Measurements from ENCODE around the gene KLF9.

KLF9 gene

DNA sequence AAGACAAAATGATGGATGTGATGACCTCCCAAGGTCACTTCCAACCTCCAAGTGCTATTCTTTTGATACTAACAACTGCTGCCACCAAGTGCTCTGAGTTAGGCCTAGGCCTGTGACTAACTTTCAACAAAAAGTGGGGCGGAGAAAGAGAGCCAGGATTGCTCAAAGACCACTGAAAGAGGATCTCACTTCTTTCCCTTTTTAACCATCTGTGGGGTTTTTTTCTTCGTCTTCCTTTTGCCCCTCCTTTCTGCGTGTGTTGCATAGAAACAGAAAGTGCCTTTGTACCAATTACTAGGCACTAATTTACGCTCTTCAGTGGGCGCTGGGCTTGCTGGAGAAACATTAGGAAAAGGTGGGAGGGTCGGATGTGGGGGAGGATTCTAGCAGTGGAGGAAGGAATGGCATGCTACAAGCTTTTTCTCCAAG lies 8.0 kb downstream of the KLF9 start:
- no peak overlapping the region for H2AFZ ChIP-seq (ENCODE audit: low read depth, low read length, severe bottlenecking)
- H3K9me3 ChIP-seq (ENCODE audit: insufficient read depth, low read length), result no peaks in the 10 kb centered on the region
- no peak overlapping the region for H3K4me3 ChIP-seq (ENCODE audit: insufficient read depth, low read length, poor library complexity, severe bottlenecking)
- H3K9me2 ChIP-seq (replicated peaks; ENCODE audit: insufficient read depth, low read length), result no peaks in the 10 kb centered on the region
- no peaks in the 10 kb centered on the region for H3F3A ChIP-seq (ENCODE audit: insufficient read depth)
- no peak overlapping the region for H3K4me2 ChIP-seq (ENCODE audit: low read depth, low read length, poor library complexity, severe bottlenecking)
- H3K27ac ChIP-seq (ENCODE audit: low read depth, low read length), result no peak overlapping the region
- no peaks in the 10 kb centered on the region for H3K79me2 ChIP-seq (ENCODE audit: insufficient read depth, low read length)
- H3K9ac ChIP-seq (ENCODE audit: low read length), result no peak overlapping the region
- H3K36me3 ChIP-seq (ENCODE audit: low read length), result no peaks in the 10 kb centered on the region
- TF ChIP-seq, protein P1, sequence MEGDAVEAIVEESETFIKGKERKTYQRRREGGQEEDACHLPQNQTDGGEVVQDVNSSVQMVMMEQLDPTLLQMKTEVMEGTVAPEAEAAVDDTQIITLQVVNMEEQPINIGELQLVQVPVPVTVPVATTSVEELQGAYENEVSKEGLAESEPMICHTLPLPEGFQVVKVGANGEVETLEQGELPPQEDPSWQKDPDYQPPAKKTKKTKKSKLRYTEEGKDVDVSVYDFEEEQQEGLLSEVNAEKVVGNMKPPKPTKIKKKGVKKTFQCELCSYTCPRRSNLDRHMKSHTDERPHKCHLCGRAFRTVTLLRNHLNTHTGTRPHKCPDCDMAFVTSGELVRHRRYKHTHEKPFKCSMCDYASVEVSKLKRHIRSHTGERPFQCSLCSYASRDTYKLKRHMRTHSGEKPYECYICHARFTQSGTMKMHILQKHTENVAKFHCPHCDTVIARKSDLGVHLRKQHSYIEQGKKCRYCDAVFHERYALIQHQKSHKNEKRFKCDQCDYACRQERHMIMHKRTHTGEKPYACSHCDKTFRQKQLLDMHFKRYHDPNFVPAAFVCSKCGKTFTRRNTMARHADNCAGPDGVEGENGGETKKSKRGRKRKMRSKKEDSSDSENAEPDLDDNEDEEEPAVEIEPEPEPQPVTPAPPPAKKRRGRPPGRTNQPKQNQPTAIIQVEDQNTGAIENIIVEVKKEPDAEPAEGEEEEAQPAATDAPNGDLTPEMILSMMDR (IDR thresholded peaks at IDR 0.05; ENCODE audit: insufficient read depth, low read length, poor library complexity, severe bottlenecking), result no peak
- TF ChIP-seq EZH2phosphoT487 (conservative IDR thresholded peaks at IDR 0.05; ENCODE audit: low read length), result no peak
- H4K20me1 ChIP-seq (ENCODE audit: low read depth, low read length), result no peaks in the 10 kb centered on the region
- H3K27me3 ChIP-seq (ENCODE audit: low read length), result no peaks in the 10 kb centered on the region

DNA sequence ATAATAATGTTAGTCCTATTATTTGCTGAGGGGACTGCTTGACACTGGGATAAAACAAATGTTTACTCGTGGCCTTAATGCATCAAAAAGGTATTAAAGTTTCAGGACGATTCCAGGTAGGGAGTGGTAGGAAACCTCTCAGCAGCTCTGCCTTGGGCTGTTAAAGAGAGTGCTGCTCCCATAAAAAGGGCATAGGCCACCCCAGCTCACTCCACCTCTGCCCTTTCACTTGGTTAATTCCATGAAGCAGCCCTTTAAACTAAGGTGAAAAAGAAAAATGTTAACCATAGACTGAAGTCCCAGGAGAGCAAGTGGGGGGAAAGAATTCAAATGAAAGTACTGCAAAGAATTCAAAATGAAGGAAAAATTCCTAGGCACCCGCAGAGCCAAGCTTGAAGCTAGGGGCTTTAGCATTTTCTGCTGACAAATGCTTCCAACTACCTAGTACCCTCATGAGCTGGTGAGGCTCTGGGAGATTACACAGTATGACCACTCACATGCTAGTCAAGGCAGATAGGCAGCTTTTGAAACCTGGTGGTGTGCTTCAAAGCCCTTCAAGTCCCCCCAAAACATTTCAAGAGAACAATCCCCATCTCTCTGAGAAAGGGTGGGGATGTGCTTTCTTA lies 8.5 kb downstream of the KLF9 start:
- Histone ChIP-seq H3K4me3 (ENCODE audit: insufficient read depth, low read length, poor library complexity, severe bottlenecking) (no peak overlapping the region), H3K9me2 (replicated peaks; ENCODE audit: insufficient read depth, low read length) (no peaks in the 10 kb centered on the region), H3K27me3 (ENCODE audit: low read length) (no peaks in the 10 kb centered on the region), H3K4me2 (ENCODE audit: low read depth, low read length, poor library complexity, severe bottlenecking) (no peak overlapping the region), H4K20me1 (ENCODE audit: low read depth, low read length) (no peaks in the 10 kb centered on the region), H3F3A (ENCODE audit: insufficient read depth) (no peaks in the 10 kb centered on the region), H2AFZ (ENCODE audit: low read depth, low read length, severe bottlenecking) (no peak overlapping the region), H3K36me3 (ENCODE audit: low read length) (no peaks in the 10 kb centered on the region), H3K27ac (ENCODE audit: low read depth, low read length) (no peak overlapping the region), H3K9me3 (ENCODE audit: insufficient read depth, low read length) (no peaks in the 10 kb centered on the region), H3K79me2 (ENCODE audit: insufficient read depth, low read length) (no peaks in the 10 kb centered on the region), H3K9ac (ENCODE audit: low read length) (no peak overlapping the region)
- no peak for TF ChIP-seq EZH2phosphoT487 (conservative IDR thresholded peaks at IDR 0.05; ENCODE audit: low read length)
- TF ChIP-seq, protein P1 (IDR thresholded peaks at IDR 0.05; ENCODE audit: insufficient read depth, low read length, poor library complexity, severe bottlenecking), result no peak

DNA sequence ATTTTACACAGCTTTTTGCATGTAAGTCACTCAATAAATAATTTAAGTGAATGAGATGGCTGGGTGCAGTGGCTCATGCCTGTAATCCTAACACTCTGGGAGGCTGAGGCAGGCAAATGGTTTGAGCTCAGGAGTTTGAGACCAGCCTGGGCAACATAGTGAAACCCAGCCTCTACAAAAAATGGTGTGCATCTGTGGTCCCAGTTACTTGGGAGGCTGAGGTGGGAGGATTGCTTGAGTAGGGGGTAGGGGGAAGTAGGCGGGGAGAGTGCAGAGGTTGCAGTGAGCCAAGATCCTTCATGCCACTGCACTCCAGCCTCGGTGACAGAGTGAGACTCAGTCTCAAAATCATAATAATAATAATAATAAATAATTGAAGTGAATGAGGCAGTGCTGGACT lies 10.2 kb downstream of the KLF9 start:
- no peaks in the 10 kb centered on the region for H4K20me1 ChIP-seq (ENCODE audit: low read depth, low read length)
- no peak overlapping the region for H3K4me2 ChIP-seq (ENCODE audit: low read depth, low read length, poor library complexity, severe bottlenecking)
- no peaks in the 10 kb centered on the region for H3K9me3 ChIP-seq (ENCODE audit: insufficient read depth, low read length)
- no peaks in the 10 kb centered on the region for H3K79me2 ChIP-seq (ENCODE audit: insufficient read depth, low read length)
- no peak overlapping the region for H3K4me3 ChIP-seq (ENCODE audit: insufficient read depth, low read length, poor library complexity, severe bottlenecking)
- TF ChIP-seq, protein P1 (IDR thresholded peaks at IDR 0.05; ENCODE audit: insufficient read depth, low read length, poor library complexity, severe bottlenecking), result no peak
- no peak for TF ChIP-seq EZH2phosphoT487 (conservative IDR thresholded peaks at IDR 0.05; ENCODE audit: low read length)
- no peaks in the 10 kb centered on the region for H3F3A ChIP-seq (ENCODE audit: insufficient read depth)
- H3K27me3 ChIP-seq (ENCODE audit: low read length), result no peaks in the 10 kb centered on the region
- no peak overlapping the region for H3K27ac ChIP-seq (ENCODE audit: low read depth, low read length)
- no peak overlapping the region for H2AFZ ChIP-seq (ENCODE audit: low read depth, low read length, severe bottlenecking)
- no peaks in the 10 kb centered on the region for H3K36me3 ChIP-seq (ENCODE audit: low read length)
- H3K9ac ChIP-seq (ENCODE audit: low read length), result no peak overlapping the region
- no peaks in the 10 kb centered on the region for H3K9me2 ChIP-seq (replicated peaks; ENCODE audit: insufficient read depth, low read length)

All from SU-DHL-6 (cell line).